Astrocyte of the cerebellum (primary cell): ENCODE results near the gene FOXN3.
A peak's percentile ranks its signal among the peaks of the same experiment; 100 is the strongest.

Experiments used
- DNase-seq: peaks from one replicate; pipeline ENCODE4 v3.0.0-alpha.2; 2011; ENCODE audit warnings: low read depth
- H3K4me3 ChIP-seq: 2 replicates; pipeline ENCODE4 v1.5.1; 2011; ENCODE audit warnings: mild to moderate bottlenecking, low read depth, low read length, moderate library complexity
- in situ Hi-C: cut with HindIII; loops from 2 replicates; pipeline ENCODE4 v1.10.0; 2017; ENCODE audit warnings: low sequenced_read_pairs
- TF ChIP-seq, protein P1 (sequence below): IDR thresholded peaks from 2 replicates; pipeline ENCODE4 v1.5.1; 2012; ENCODE audit warnings: low read length, low read depth, moderate library complexity, mild to moderate bottlenecking; ENCODE audit errors: missing control alignments

Gene FOXN3

GRCh38 chr14:89405712-89406111 lies 11.3 kb downstream of the FOXN3 start:
- TF ChIP-seq, protein P1, sequence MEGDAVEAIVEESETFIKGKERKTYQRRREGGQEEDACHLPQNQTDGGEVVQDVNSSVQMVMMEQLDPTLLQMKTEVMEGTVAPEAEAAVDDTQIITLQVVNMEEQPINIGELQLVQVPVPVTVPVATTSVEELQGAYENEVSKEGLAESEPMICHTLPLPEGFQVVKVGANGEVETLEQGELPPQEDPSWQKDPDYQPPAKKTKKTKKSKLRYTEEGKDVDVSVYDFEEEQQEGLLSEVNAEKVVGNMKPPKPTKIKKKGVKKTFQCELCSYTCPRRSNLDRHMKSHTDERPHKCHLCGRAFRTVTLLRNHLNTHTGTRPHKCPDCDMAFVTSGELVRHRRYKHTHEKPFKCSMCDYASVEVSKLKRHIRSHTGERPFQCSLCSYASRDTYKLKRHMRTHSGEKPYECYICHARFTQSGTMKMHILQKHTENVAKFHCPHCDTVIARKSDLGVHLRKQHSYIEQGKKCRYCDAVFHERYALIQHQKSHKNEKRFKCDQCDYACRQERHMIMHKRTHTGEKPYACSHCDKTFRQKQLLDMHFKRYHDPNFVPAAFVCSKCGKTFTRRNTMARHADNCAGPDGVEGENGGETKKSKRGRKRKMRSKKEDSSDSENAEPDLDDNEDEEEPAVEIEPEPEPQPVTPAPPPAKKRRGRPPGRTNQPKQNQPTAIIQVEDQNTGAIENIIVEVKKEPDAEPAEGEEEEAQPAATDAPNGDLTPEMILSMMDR = no peak
- DNase-seq = no peak
- no peak overlapping the region for H3K4me3 ChIP-seq
- in situ Hi-C loops = no loop called here

- TF ChIP-seq, protein P1 = no peak
- in situ Hi-C loops = no loop called here
- no peak for DNase-seq
- no peak overlapping the region for H3K4me3 ChIP-seq
Observed at GRCh38 chr14:89402363-89402762, 14.7 kb downstream of the FOXN3 start.

DNA sequence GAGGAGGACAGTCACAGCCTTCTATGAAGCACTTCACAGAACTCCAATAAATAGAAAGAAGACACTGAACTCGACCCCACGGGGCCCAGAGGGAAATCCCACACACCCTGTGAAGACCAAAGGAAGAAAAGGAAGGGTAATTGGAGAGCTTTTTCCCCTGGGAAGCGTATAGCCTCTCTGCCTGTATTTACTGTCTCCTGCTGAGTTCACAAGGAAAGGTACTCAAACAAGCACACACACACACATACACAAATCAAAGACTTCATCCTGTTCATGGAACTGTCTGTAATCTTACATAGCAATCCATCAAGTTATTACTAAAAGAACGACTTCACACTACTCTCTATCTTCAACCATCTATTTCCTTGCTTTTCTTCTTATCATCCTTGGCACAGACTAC lies 15.3 kb downstream of the FOXN3 start:
- in situ Hi-C loops = no loop called here
- H3K4me3 ChIP-seq = no peak overlapping the region
- no peak for DNase-seq

GRCh38 chr14:89401241-89401640 lies 15.8 kb downstream of the FOXN3 start:
- DNase-seq = no peak
- in situ Hi-C loops = no loop called here
- no peak overlapping the region for H3K4me3 ChIP-seq
- TF ChIP-seq, protein P1 = no peak

More for the DNA sequence above, 15.3 kb downstream of the FOXN3 start:
- TF ChIP-seq, protein P1 = no peak

DNA sequence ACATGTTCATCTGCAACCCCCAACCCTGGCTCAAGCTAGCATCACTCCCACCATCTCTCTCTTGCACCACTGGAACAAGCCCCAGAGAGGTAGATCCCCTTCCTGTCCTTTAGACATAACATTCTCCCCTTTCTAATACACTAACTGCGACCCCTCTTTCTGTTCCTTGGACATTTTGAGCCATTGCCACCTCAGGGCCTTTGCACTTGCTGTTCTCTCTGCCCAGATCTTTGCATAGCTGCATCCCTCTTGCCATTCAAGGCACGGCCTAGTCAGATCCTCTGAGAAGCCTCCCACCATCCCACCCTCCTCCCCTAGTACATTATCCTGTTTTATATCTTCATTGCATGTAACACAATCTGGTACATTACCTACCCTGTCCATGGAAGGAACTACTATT lies 16.5 kb downstream of the FOXN3 start:
- in situ Hi-C loops = no loop called here
- DNase-seq = no peak
- TF ChIP-seq, protein P1 = no peak
- H3K4me3 ChIP-seq = no peak overlapping the region

- in situ Hi-C loops = no loop called here
- peak; percentile 69 for DNase-seq
- H3K4me3 ChIP-seq = no peak overlapping the region
- TF ChIP-seq, protein P1 = no peak
Observed at GRCh38 chr14:89399594-89400068, 17.4 kb downstream of the FOXN3 start.

- TF ChIP-seq, protein P1 = no peak
- in situ Hi-C loops = no loop called here
- DNase-seq = no peak
Observed at GRCh38 chr14:89399157-89399556, 17.9 kb downstream of the FOXN3 start.

More at GRCh38 chr14:89399157-89399556, 17.9 kb downstream of the FOXN3 start:
- no peak overlapping the region for H3K4me3 ChIP-seq
